Measurements from ENCODE around the gene PSKH1.

Gene PSKH1

DNA sequence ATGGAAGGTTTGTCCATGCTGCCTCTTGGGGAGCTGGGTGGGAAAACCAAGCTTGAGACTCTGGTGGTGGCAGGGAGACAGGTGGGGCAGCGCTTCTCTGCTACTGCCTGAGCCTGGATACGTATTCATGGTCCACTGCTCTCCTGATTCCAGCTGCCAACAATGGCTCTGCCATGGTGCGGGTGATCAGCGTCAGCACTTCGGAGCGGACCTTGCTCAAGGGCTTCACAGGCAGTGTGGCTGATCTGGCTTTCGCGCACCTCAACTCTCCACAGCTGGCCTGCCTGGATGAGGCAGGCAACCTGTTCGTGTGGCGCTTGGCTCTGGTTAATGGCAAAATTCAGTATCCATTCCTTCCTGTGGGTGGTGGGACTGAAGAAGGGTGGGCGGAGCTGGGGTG lies 16.0 kb upstream of the PSKH1 start:
- ChIA-PET POLR2A (no interaction called here), CTCF (interaction anchor here (1.0 to 1.8 kb wide), 5 partner anchors 9 to 205 kb away, joined by 3 to 6 read pairs (median 4); no protein-coding TSS in a partner anchor)
- TF ChIP-seq, protein P1, sequence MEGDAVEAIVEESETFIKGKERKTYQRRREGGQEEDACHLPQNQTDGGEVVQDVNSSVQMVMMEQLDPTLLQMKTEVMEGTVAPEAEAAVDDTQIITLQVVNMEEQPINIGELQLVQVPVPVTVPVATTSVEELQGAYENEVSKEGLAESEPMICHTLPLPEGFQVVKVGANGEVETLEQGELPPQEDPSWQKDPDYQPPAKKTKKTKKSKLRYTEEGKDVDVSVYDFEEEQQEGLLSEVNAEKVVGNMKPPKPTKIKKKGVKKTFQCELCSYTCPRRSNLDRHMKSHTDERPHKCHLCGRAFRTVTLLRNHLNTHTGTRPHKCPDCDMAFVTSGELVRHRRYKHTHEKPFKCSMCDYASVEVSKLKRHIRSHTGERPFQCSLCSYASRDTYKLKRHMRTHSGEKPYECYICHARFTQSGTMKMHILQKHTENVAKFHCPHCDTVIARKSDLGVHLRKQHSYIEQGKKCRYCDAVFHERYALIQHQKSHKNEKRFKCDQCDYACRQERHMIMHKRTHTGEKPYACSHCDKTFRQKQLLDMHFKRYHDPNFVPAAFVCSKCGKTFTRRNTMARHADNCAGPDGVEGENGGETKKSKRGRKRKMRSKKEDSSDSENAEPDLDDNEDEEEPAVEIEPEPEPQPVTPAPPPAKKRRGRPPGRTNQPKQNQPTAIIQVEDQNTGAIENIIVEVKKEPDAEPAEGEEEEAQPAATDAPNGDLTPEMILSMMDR (IDR thresholded peaks at IDR 0.05; ENCODE audit: control extremely low read depth, extremely low read depth, low read depth, missing control alignments) = no peak
- DNase-seq (ENCODE audit: extremely low spot score) = no peak

- DNase-seq (ENCODE audit: extremely low spot score) = no peak
- CTCF ChIA-PET = interaction anchor here (1.3 to 1.5 kb wide), 3 partner anchors 11 to 162 kb away, joined by 3 to 5 read pairs (median 4); no protein-coding TSS in a partner anchor
- POLR2A ChIA-PET = interaction anchor here (0.6 to 1.1 kb wide), 2 partner anchors 15 to 16 kb away, joined by 3 read pairs; partner anchors contain the start of gene PSKH1
- TF ChIP-seq, protein P1 (IDR thresholded peaks at IDR 0.05; ENCODE audit: control extremely low read depth, extremely low read depth, low read depth, missing control alignments) = no peak
Measured at GRCh38 chr16:67878232-67878631, 14.8 kb upstream of the PSKH1 start.

- ChIA-PET CTCF (interaction anchor here (1.3 to 1.5 kb wide), 3 partner anchors 11 to 162 kb away, joined by 3 to 5 read pairs (median 4); no protein-coding TSS in a partner anchor), POLR2A (interaction anchor here (0.6 to 1.1 kb wide), 2 partner anchors 14 to 17 kb away, joined by 3 read pairs; partner anchors contain the start of gene PSKH1)
- DNase-seq (ENCODE audit: extremely low spot score) = no peak
- TF ChIP-seq, protein P1 (IDR thresholded peaks at IDR 0.05; ENCODE audit: control extremely low read depth, extremely low read depth, low read depth, missing control alignments) = no peak
Measured at GRCh38 chr16:67878846-67879245, 14.2 kb upstream of the PSKH1 start.

- TF ChIP-seq, protein P1 (IDR thresholded peaks at IDR 0.05; ENCODE audit: control extremely low read depth, extremely low read depth, low read depth, missing control alignments) = no peak
- ChIA-PET CTCF (interaction anchor here (0.9 to 1.5 kb wide), 4 partner anchors 10 to 161 kb away, joined by 3 to 5 read pairs (median 4); no protein-coding TSS in a partner anchor), POLR2A (interaction anchor here (1.1 kb wide), 1 partner anchor 18 kb away, joined by 3 read pairs; no protein-coding TSS in a partner anchor)
- DNase-seq (ENCODE audit: extremely low spot score) = no peak
Measured at GRCh38 chr16:67879462-67879861, 13.6 kb upstream of the PSKH1 start.

- CTCF ChIA-PET = interaction anchor here (0.9 to 1.5 kb wide), 2 partner anchors 10 to 13 kb away, joined by 3 to 4 read pairs; no protein-coding TSS in a partner anchor
- no peak for DNase-seq (ENCODE audit: extremely low spot score)
- TF ChIP-seq, protein P1 (IDR thresholded peaks at IDR 0.05; ENCODE audit: control extremely low read depth, extremely low read depth, low read depth, missing control alignments) = no peak
- POLR2A ChIA-PET = no interaction called here
Measured at GRCh38 chr16:67879936-67880335, 13.1 kb upstream of the PSKH1 start.

GRCh38 chr16:67880584-67880983 lies 12.5 kb upstream of the PSKH1 start:
- ChIA-PET POLR2A (no interaction called here), CTCF (interaction anchor here (0.9 kb wide), 1 partner anchor 13 kb away, joined by 3 read pairs; no protein-coding TSS in a partner anchor)
- DNase-seq (ENCODE audit: extremely low spot score) = no peak
- TF ChIP-seq, protein P1 (IDR thresholded peaks at IDR 0.05; ENCODE audit: control extremely low read depth, extremely low read depth, low read depth, missing control alignments) = no peak

Data from GM10248 (cell line).